ENCODE results near the gene PDE8B. TPM values are rescaled to one million over a fixed set of nuclear protein-coding genes. Genes with fewer than 3 reads are reported as not detected.

PDE8B gene, protein sequence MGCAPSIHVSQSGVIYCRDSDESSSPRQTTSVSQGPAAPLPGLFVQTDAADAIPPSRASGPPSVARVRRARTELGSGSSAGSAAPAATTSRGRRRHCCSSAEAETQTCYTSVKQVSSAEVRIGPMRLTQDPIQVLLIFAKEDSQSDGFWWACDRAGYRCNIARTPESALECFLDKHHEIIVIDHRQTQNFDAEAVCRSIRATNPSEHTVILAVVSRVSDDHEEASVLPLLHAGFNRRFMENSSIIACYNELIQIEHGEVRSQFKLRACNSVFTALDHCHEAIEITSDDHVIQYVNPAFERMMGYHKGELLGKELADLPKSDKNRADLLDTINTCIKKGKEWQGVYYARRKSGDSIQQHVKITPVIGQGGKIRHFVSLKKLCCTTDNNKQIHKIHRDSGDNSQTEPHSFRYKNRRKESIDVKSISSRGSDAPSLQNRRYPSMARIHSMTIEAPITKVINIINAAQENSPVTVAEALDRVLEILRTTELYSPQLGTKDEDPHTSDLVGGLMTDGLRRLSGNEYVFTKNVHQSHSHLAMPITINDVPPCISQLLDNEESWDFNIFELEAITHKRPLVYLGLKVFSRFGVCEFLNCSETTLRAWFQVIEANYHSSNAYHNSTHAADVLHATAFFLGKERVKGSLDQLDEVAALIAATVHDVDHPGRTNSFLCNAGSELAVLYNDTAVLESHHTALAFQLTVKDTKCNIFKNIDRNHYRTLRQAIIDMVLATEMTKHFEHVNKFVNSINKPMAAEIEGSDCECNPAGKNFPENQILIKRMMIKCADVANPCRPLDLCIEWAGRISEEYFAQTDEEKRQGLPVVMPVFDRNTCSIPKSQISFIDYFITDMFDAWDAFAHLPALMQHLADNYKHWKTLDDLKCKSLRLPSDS
- polyA plus RNA-seq (2013), result 0.08 and 0.15 TPM in 2 replicates

DNA sequence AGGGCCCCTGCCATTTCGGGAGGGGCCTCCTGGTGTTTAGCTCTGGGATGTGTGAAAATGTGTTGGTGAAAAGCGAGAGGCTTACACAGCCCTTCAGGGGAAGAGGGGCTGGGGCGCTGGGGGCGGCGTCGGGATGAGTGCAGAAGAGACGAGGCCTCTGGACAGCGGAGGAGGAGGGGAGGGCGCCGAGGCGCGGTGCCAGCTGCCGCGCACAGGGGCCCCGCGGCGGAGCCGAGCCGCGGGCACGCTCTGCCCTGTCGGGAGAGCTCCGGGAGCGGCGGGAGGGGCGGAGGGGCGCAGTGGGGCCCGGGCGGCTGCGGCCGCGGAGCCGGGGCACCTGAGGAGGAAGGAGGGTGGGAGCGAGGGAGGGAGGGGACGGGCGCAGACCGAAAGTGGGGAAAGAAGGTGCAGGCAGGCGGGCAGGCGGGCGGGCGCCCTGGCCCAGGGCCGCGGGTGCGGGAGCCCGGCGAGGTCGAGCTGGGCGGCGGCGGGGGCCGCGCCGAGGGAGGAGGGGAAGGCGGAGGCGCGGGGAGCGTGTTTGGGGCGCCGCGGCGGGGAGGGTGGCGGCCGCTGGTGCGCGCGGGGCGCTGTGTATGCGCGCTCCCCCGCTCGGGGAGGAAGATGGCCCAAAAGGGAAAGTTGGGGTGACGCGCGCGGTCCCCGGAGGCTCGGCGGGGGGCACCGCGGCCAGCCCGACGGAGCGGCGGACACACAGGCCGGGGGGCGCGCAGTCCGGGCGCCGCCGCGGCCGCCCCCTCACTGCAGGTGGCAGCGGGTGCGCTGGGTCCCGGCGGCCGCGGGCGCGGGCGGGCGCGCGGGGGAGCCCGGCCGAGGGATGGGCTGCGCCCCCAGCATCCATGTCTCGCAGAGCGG, at the start of gene PDE8B:
Gene PDE8B (plus strand): TSS at position 590 of the 873 bp plus-strand sequence. CDS start 246 bp downstream, at position 836.
- DNase-seq, result no peak
- Histone ChIP-seq H3K27ac (ENCODE audit: low read depth, low read length) (no peak within 1 kb of the TSS), H2BK120ac (ENCODE audit: insufficient read depth, low read length, poor library complexity) (no peak within 1 kb of the TSS), H3K9ac (ENCODE audit: low read length) (no peak within 1 kb of the TSS), H3K4me2 (ENCODE audit: low read length) (peak within 1 kb of the TSS; percentile 79), H3K14ac (ENCODE audit: low read length) (no peak within 1 kb of the TSS), H2AFZ (ENCODE audit: insufficient read depth, low read length, poor library complexity) (peak within 1 kb of the TSS; percentile 20), H4K91ac (ENCODE audit: low read depth, low read length) (no peak within 1 kb of the TSS), H2BK5ac (ENCODE audit: low read depth, low read length, poor library complexity) (no peak within 1 kb of the TSS), H3K4me3 (ENCODE audit: low read depth, low read length) (peak within 1 kb of the TSS; percentile 59), H3K23ac (ENCODE audit: low read length) (no peak within 1 kb of the TSS), H2BK12ac (ENCODE audit: low read length) (no peak within 1 kb of the TSS), H3K4me1 (ENCODE audit: control insufficient read depth in 1 of 2, insufficient read depth in 2 of 2, low read length in 2 of 2) (peaks cover 0 to 9% of the 10 kb centered on the region in 2 experiments), H4K8ac (ENCODE audit: low read depth, low read length) (no peak within 1 kb of the TSS), H2AK5ac (ENCODE audit: low read length) (no peak within 1 kb of the TSS), H3K79me1 (ENCODE audit: low read length) (no peaks in the 10 kb centered on the region), H3K27me3 (ENCODE audit: insufficient read depth, low read length) (peaks cover 38% of the 10 kb centered on the region), H3K79me2 (ENCODE audit: control insufficient read depth, insufficient read depth, low read length, poor library complexity) (no peaks in the 10 kb centered on the region), H3K4ac (ENCODE audit: low read depth, low read length) (no peak within 1 kb of the TSS), H3K18ac (ENCODE audit: low read length) (no peak within 1 kb of the TSS), H3K9me3 (ENCODE audit: insufficient read depth, low read depth, low read length) (peaks cover 3% of the 10 kb centered on the region), H3K36me3 (ENCODE audit: control insufficient read depth in 1 of 2, insufficient read depth in 2 of 2, low read length in 2 of 2) (no peaks in the 10 kb centered on the region), H4K12ac (ENCODE audit: low read depth, low read length) (no peak within 1 kb of the TSS)
- WGBS (ENCODE audit: extremely low coverage, insufficient coverage, insufficient read length), result no CpG with 5 or more reads among the region's 110 CpGs

DNA sequence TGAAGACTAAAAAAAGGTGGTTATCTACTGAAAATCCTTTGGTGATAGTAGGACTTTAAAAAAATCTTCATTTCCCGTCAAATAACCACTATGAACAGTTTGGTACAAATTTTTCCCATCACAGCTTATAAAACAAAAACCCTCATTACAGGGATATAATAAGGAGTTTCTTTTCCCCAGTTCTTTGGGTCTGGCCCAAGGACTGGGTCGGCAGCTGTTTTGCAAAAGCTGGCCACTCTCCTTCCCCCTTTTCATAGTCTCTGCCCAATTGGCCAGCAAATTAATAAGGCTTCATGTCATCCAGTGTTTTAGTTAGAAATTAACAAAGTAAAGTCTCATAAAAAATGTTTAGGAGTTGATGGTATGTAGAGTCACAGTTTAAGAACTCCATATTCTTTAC, 47.0 kb upstream of the PDE8B start:
- Histone ChIP-seq H3K4me3 (ENCODE audit: low read depth, low read length) (no peak overlapping the region), H3K27ac (ENCODE audit: low read depth, low read length) (no peak overlapping the region), H3K4ac (ENCODE audit: low read depth, low read length) (no peak overlapping the region), H3K79me2 (ENCODE audit: control insufficient read depth, insufficient read depth, low read length, poor library complexity) (no peaks in the 10 kb centered on the region), H3K18ac (ENCODE audit: low read length) (no peak overlapping the region), H4K12ac (ENCODE audit: low read depth, low read length) (no peak overlapping the region), H3K79me1 (ENCODE audit: low read length) (no peaks in the 10 kb centered on the region), H3K9ac (ENCODE audit: low read length) (no peak overlapping the region), H3K36me3 (ENCODE audit: control insufficient read depth in 1 of 2, insufficient read depth in 2 of 2, low read length in 2 of 2) (no peaks in the 10 kb centered on the region), H4K91ac (ENCODE audit: low read depth, low read length) (no peak overlapping the region), H3K9me3 (ENCODE audit: insufficient read depth, low read depth, low read length) (no peaks in the 10 kb centered on the region), H3K14ac (ENCODE audit: low read length) (no peak overlapping the region), H3K4me1 (ENCODE audit: control insufficient read depth in 1 of 2, insufficient read depth in 2 of 2, low read length in 2 of 2) (peaks cover 2% of the 10 kb centered on the region in 2 experiments), H3K27me3 (ENCODE audit: insufficient read depth, low read length) (no peaks in the 10 kb centered on the region), H2BK12ac (ENCODE audit: low read length) (no peak overlapping the region), H3K4me2 (ENCODE audit: low read length) (no peak overlapping the region), H2AFZ (ENCODE audit: insufficient read depth, low read length, poor library complexity) (no peak overlapping the region), H4K8ac (ENCODE audit: low read depth, low read length) (no peak overlapping the region), H2BK120ac (ENCODE audit: insufficient read depth, low read length, poor library complexity) (no peak overlapping the region), H3K23ac (ENCODE audit: low read length) (no peak overlapping the region), H2BK5ac (ENCODE audit: low read depth, low read length, poor library complexity) (no peak overlapping the region), H2AK5ac (ENCODE audit: low read length) (no peak overlapping the region)
- DNase-seq, result no peak
- no CpG with 5 or more reads among the region's 2 CpGs for WGBS (ENCODE audit: extremely low coverage, insufficient coverage, insufficient read length)

DNA sequence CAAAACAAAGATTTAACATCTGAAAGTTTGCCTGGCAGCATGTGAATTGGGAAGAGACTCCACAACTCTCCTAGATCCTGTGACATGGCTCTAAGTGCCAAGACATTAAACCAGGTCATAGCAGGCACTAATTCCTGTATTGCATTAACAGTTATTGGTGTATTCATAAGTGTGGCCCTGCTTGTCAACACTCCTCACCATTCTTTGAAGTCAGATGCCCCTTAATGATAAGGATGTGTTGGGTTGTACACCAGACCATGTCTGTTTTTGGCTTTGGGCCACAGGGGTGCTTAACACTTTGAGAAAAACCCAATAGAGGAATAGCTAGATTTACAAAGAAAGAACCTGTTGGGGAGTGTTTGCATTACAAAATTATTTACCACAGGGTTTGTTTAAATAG, 43.4 kb upstream of the PDE8B start:
- Histone ChIP-seq H3K9ac (ENCODE audit: low read length) (no peak overlapping the region), H4K12ac (ENCODE audit: low read depth, low read length) (no peak overlapping the region), H2AK5ac (ENCODE audit: low read length) (no peak overlapping the region), H2AFZ (ENCODE audit: insufficient read depth, low read length, poor library complexity) (no peak overlapping the region), H4K91ac (ENCODE audit: low read depth, low read length) (no peak overlapping the region), H3K79me2 (ENCODE audit: control insufficient read depth, insufficient read depth, low read length, poor library complexity) (no peaks in the 10 kb centered on the region), H3K4me2 (ENCODE audit: low read length) (no peak overlapping the region), H2BK120ac (ENCODE audit: insufficient read depth, low read length, poor library complexity) (no peak overlapping the region), H3K4me3 (ENCODE audit: low read depth, low read length) (no peak overlapping the region), H4K8ac (ENCODE audit: low read depth, low read length) (no peak overlapping the region), H3K23ac (ENCODE audit: low read length) (no peak overlapping the region), H3K4me1 (ENCODE audit: control insufficient read depth in 1 of 2, insufficient read depth in 2 of 2, low read length in 2 of 2) (peaks cover 3 to 4% of the 10 kb centered on the region in 2 experiments), H3K79me1 (ENCODE audit: low read length) (no peaks in the 10 kb centered on the region), H3K9me3 (ENCODE audit: insufficient read depth, low read depth, low read length) (no peaks in the 10 kb centered on the region), H2BK5ac (ENCODE audit: low read depth, low read length, poor library complexity) (no peak overlapping the region), H3K27ac (ENCODE audit: low read depth, low read length) (no peak overlapping the region), H3K36me3 (ENCODE audit: control insufficient read depth in 1 of 2, insufficient read depth in 2 of 2, low read length in 2 of 2) (no peaks in the 10 kb centered on the region), H3K14ac (ENCODE audit: low read length) (no peak overlapping the region), H2BK12ac (ENCODE audit: low read length) (no peak overlapping the region), H3K4ac (ENCODE audit: low read depth, low read length) (no peak overlapping the region), H3K27me3 (ENCODE audit: insufficient read depth, low read length) (no peaks in the 10 kb centered on the region), H3K18ac (ENCODE audit: low read length) (no peak overlapping the region)
- DNase-seq, result no peak

DNA sequence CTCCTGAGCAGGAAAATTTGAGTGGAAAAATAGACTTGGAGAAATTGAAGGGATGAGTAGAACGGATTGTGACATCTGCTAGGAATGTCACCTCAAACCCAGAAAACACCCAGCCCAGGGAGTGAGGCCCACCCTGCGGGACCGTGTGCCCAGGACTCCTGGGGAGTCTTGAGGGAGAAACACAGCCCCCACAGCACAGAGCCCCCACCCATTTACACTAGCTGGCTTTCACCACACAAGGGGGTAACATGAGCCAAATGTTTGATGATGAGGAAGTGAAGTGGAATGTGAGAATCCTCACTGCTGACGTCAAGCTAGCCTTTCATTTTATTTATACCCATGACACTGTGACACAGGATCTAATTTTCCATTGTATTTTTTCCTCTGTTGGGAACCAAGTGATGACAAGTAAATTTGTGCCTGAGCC, 42.8 kb upstream of the PDE8B start:
- H3K9me3 ChIP-seq (ENCODE audit: insufficient read depth, low read depth, low read length), result no peaks in the 10 kb centered on the region
- H2AFZ ChIP-seq (ENCODE audit: insufficient read depth, low read length, poor library complexity), result no peak overlapping the region
- no peak overlapping the region for H2BK5ac ChIP-seq (ENCODE audit: low read depth, low read length, poor library complexity)
- no peaks in the 10 kb centered on the region for H3K79me1 ChIP-seq (ENCODE audit: low read length)
- H3K9ac ChIP-seq (ENCODE audit: low read length), result no peak overlapping the region
- peak in 1 of 2 donors; percentile 19 for DNase-seq
- H3K14ac ChIP-seq (ENCODE audit: low read length), result no peak overlapping the region
- no peak overlapping the region for H2BK120ac ChIP-seq (ENCODE audit: insufficient read depth, low read length, poor library complexity)
- H3K18ac ChIP-seq (ENCODE audit: low read length), result no peak overlapping the region
- no peak overlapping the region for H3K4ac ChIP-seq (ENCODE audit: low read depth, low read length)
- no peak overlapping the region for H4K91ac ChIP-seq (ENCODE audit: low read depth, low read length)
- no peak overlapping the region for H3K27ac ChIP-seq (ENCODE audit: low read depth, low read length)
- no peak overlapping the region for H4K12ac ChIP-seq (ENCODE audit: low read depth, low read length)
- no peaks in the 10 kb centered on the region for H3K27me3 ChIP-seq (ENCODE audit: insufficient read depth, low read length)
- H3K4me3 ChIP-seq (ENCODE audit: low read depth, low read length), result no peak overlapping the region
- no peaks in the 10 kb centered on the region for H3K79me2 ChIP-seq (ENCODE audit: control insufficient read depth, insufficient read depth, low read length, poor library complexity)
- WGBS (ENCODE audit: extremely low coverage, insufficient coverage, insufficient read length), result no CpG with 5 or more reads among the region's 4 CpGs
- no peak overlapping the region for H3K23ac ChIP-seq (ENCODE audit: low read length)
- H4K8ac ChIP-seq (ENCODE audit: low read depth, low read length), result no peak overlapping the region
- H3K4me1 ChIP-seq (ENCODE audit: control insufficient read depth in 1 of 2, insufficient read depth in 2 of 2, low read length in 2 of 2), result peaks cover 3 to 4% of the 10 kb centered on the region in 2 experiments
- no peak overlapping the region for H2BK12ac ChIP-seq (ENCODE audit: low read length)
- H3K36me3 ChIP-seq (ENCODE audit: control insufficient read depth in 1 of 2, insufficient read depth in 2 of 2, low read length in 2 of 2), result no peaks in the 10 kb centered on the region
- H3K4me2 ChIP-seq (ENCODE audit: low read length), result no peak overlapping the region
- no peak overlapping the region for H2AK5ac ChIP-seq (ENCODE audit: low read length)

Data from trophoblast cell (in vitro differentiated cells and primary cell).